Panc1 (cell line): Measurements from ENCODE around the gene STX7.

Experiments used
- CTCF ChIP-seq: fragments of 450-650 bp; IDR thresholded peaks from 2 replicates; pipeline ENCODE4 v1.5.1; 2017; ENCODE audit warnings: mild to moderate bottlenecking
- POLR2AphosphoS5 ChIP-seq: IDR thresholded peaks from 2 replicates; pipeline ENCODE4 v1.6.1; 2012; ENCODE audit warnings: mild to moderate bottlenecking, low read depth, low read length, moderate library complexity
- SIN3A ChIP-seq: IDR thresholded peaks from 2 replicates; pipeline ENCODE4 v1.6.1; 2012; ENCODE audit warnings: low read depth, mild to moderate bottlenecking, low read length, moderate library complexity, borderline replicate concordance; ENCODE audit not compliant: insufficient read depth
- TCF7L2 ChIP-seq: IDR thresholded peaks from 2 replicates; pipeline ENCODE4 v1.6.1; 2011; ENCODE audit warnings: mild to moderate bottlenecking, low read depth, low read length, inconsistent platforms
- TF ChIP-seq, protein P1 (sequence below), 2 experiments: IDR thresholded peaks; 2 replicates each; pipeline ENCODE4 v1.6.1; 2011 to 2012; ENCODE audit warnings: low read depth in 2 of 2, control low read depth in 1 of 2, low read length in 1 of 2, mild to moderate bottlenecking in 1 of 2, moderate library complexity in 1 of 2; ENCODE audit not compliant: insufficient read depth in 1 of 2

DNA sequence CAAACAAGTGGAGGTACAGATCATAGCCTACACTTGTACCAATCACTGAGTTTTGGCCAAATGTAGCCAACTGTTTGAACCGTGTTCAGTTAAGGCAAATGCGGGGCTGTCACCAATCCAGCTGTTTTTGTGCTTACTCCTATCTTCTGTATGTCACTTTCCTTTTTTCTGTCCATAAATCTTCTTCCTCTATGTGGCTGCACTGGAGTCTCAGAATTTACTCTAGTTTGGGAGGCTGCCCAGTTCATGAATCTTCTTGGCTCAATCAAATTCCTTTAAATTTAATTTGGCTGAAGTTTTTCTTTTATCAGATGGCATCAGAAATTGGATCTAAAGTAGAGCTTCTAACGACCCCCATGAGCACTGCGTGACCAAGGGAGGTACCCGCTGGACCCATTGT is 11.7 kb upstream of the STX7 start:
- TF ChIP-seq CTCF (no peak), POLR2AphosphoS5 (no peak), TCF7L2 (no peak), SIN3A (no peak)
- TF ChIP-seq, protein P1, sequence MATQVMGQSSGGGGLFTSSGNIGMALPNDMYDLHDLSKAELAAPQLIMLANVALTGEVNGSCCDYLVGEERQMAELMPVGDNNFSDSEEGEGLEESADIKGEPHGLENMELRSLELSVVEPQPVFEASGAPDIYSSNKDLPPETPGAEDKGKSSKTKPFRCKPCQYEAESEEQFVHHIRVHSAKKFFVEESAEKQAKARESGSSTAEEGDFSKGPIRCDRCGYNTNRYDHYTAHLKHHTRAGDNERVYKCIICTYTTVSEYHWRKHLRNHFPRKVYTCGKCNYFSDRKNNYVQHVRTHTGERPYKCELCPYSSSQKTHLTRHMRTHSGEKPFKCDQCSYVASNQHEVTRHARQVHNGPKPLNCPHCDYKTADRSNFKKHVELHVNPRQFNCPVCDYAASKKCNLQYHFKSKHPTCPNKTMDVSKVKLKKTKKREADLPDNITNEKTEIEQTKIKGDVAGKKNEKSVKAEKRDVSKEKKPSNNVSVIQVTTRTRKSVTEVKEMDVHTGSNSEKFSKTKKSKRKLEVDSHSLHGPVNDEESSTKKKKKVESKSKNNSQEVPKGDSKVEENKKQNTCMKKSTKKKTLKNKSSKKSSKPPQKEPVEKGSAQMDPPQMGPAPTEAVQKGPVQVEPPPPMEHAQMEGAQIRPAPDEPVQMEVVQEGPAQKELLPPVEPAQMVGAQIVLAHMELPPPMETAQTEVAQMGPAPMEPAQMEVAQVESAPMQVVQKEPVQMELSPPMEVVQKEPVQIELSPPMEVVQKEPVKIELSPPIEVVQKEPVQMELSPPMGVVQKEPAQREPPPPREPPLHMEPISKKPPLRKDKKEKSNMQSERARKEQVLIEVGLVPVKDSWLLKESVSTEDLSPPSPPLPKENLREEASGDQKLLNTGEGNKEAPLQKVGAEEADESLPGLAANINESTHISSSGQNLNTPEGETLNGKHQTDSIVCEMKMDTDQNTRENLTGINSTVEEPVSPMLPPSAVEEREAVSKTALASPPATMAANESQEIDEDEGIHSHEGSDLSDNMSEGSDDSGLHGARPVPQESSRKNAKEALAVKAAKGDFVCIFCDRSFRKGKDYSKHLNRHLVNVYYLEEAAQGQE (IDR thresholded peaks at IDR 0.05; ENCODE audit: insufficient read depth in 1 of 2, low read depth in 2 of 2, low read length in 1 of 2) = no peak
